Endodermal cell (in vitro differentiated cells): Measurements from ENCODE around the gene TXNDC15. TPM values are rescaled to one million over a fixed set of nuclear protein-coding genes. Genes with fewer than 3 reads are reported as not detected.
A peak's percentile ranks its signal among the peaks of the same experiment; 100 is the strongest.

ENCODE experiments used
- DNase-seq: peaks from one replicate; pipeline ENCODE4 v3.0.0-alpha.2; 2017
- H3K27ac ChIP-seq: 2 replicates; pipeline ENCODE4 v1.5.1; 2013; ENCODE audit warnings: mild to moderate bottlenecking, low read depth, low read length, moderate library complexity
- H3K27me3 ChIP-seq: 2 replicates; pipeline ENCODE4 v1.6.1; 2013; ENCODE audit warnings: mild to moderate bottlenecking, low read length, moderate library complexity; ENCODE audit not compliant: insufficient read depth, control insufficient read depth, poor library complexity, severe bottlenecking
- H3K36me3 ChIP-seq: 2 replicates; pipeline ENCODE4 v1.7.0; 2013; ENCODE audit warnings: mild to moderate bottlenecking, low read length, moderate library complexity; ENCODE audit not compliant: control insufficient read depth, insufficient read depth
- H3K4me1 ChIP-seq: one replicate; pipeline ENCODE4 v1.7.0; 2013; ENCODE audit warnings: low read length; ENCODE audit not compliant: control insufficient read depth, insufficient read depth
- H3K4me3 ChIP-seq: 2 replicates; pipeline ENCODE4 v1.5.1; 2013; ENCODE audit warnings: mild to moderate bottlenecking, low read length, moderate library complexity
- H3K9ac ChIP-seq: 2 replicates; pipeline ENCODE4 v1.6.1; 2013; ENCODE audit warnings: mild to moderate bottlenecking, low read length, moderate library complexity; ENCODE audit not compliant: poor library complexity, severe bottlenecking; ENCODE audit errors: extremely low read depth
- H3K9me3 ChIP-seq: 2 replicates; pipeline ENCODE4 v1.6.1; 2013; ENCODE audit warnings: mild to moderate bottlenecking, low read length, moderate library complexity; ENCODE audit not compliant: control insufficient read depth
- H3K27ac Mint-ChIP-seq: 2 replicates; pipeline ENCODE4 v1.8.0; 2020; ENCODE audit warnings: mixed read lengths
- H3K27me3 Mint-ChIP-seq: 2 replicates; pipeline ENCODE4 v1.8.0; 2021; ENCODE audit warnings: mild to moderate bottlenecking, mixed read lengths; ENCODE audit not compliant: insufficient read depth
- H3K36me3 Mint-ChIP-seq: 2 replicates; pipeline ENCODE4 v1.8.0; 2020; ENCODE audit warnings: low read depth, mixed read lengths
- H3K4me1 Mint-ChIP-seq: 2 replicates; pipeline ENCODE4 v1.8.0; 2020; ENCODE audit warnings: mixed read lengths
- H3K4me3 Mint-ChIP-seq: 2 replicates; pipeline ENCODE4 v1.8.0; 2020; ENCODE audit warnings: mild to moderate bottlenecking, moderate library complexity, mixed read lengths
- H3K9me3 Mint-ChIP-seq: 2 replicates; pipeline ENCODE4 v1.8.0; 2020; ENCODE audit warnings: mild to moderate bottlenecking, mixed read lengths
- WGBS, 2 experiments: methylation state at CpG; one replicate each; pipeline versions ENCODE4 v1.1.5 to v1.1.7; 2013; ENCODE audit warnings: missing lambda C conversion rate in 2 of 2, mixed read lengths in 1 of 2; ENCODE audit not compliant: insufficient coverage in 1 of 2, insufficient read length in 1 of 2; 5-methylcytosine and 5-hydroxymethylcytosine counted together
- total RNA-seq, 2 donors: library from RNA; stranded (reverse); fragmentation: NEBNext Ultra II Directional in 1 of 2; extraction: Animal tissue kit (Norgen Biotek cat#: 25700) in 1 of 2; gene quantifications; 2 replicates in 1 of 2; 3 replicates in 1 of 2; pipeline ENCODE4 v1.2.1, GENCODE V29; 2021
- TF ChIP-seq, protein P1 (sequence below): fragments of 200-600 bp; sonication (generic); conservative IDR thresholded peaks from 2 replicates; pipeline ENCODE4 v1.5.0; 2021; ENCODE audit warnings: antibody characterized with exemption, mild to moderate bottlenecking

Gene TXNDC15
- total RNA-seq, 2 donors from 2014 or later: 34.0 to 37.0 TPM

DNA sequence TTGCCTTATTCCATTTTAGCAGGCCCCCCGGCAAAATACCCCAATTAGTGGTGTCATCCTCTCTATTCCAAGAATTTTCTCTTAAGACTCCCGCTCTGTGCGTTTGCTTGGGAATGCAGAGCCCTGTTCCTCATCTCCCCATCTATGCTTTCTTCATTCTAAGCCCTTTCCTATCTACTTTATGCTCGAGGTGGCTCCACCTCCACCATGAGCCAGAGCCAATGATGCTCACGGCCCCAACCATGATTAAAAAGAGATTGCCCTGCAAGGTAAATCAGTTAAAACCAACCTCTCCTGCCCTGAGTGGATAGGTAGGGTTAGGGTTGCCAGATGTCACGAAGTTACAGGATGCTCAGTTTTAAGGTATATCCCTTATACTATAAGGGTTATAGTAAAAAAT lies 677 bp upstream of the TXNDC15 start:
- Mint-ChIP-seq H3K9me3 (no peaks in the 10 kb centered on the region), H3K27me3 (no peaks in the 10 kb centered on the region), H3K4me1 (peaks cover 12% of the 10 kb centered on the region), H3K36me3 (peaks cover 3% of the 10 kb centered on the region), H3K27ac (peak overlapping the region; percentile 93), H3K4me3 (peak overlapping the region; percentile 82)
- TF ChIP-seq, protein P1, sequence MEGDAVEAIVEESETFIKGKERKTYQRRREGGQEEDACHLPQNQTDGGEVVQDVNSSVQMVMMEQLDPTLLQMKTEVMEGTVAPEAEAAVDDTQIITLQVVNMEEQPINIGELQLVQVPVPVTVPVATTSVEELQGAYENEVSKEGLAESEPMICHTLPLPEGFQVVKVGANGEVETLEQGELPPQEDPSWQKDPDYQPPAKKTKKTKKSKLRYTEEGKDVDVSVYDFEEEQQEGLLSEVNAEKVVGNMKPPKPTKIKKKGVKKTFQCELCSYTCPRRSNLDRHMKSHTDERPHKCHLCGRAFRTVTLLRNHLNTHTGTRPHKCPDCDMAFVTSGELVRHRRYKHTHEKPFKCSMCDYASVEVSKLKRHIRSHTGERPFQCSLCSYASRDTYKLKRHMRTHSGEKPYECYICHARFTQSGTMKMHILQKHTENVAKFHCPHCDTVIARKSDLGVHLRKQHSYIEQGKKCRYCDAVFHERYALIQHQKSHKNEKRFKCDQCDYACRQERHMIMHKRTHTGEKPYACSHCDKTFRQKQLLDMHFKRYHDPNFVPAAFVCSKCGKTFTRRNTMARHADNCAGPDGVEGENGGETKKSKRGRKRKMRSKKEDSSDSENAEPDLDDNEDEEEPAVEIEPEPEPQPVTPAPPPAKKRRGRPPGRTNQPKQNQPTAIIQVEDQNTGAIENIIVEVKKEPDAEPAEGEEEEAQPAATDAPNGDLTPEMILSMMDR: no peak
- Histone ChIP-seq H3K36me3 (no peaks in the 10 kb centered on the region), H3K27ac (no peak overlapping the region), H3K4me1 (peaks cover 5% of the 10 kb centered on the region), H3K27me3 (no peaks in the 10 kb centered on the region), H3K9ac (peak overlapping the region; percentile 75), H3K4me3 (peak overlapping the region; percentile 84), H3K9me3 (no peaks in the 10 kb centered on the region)
- DNase-seq: peak; percentile 53
- 90 to 93% methylated on average over 3 to 5 of the region's 6 CpGs for WGBS, 2 experiments

DNA sequence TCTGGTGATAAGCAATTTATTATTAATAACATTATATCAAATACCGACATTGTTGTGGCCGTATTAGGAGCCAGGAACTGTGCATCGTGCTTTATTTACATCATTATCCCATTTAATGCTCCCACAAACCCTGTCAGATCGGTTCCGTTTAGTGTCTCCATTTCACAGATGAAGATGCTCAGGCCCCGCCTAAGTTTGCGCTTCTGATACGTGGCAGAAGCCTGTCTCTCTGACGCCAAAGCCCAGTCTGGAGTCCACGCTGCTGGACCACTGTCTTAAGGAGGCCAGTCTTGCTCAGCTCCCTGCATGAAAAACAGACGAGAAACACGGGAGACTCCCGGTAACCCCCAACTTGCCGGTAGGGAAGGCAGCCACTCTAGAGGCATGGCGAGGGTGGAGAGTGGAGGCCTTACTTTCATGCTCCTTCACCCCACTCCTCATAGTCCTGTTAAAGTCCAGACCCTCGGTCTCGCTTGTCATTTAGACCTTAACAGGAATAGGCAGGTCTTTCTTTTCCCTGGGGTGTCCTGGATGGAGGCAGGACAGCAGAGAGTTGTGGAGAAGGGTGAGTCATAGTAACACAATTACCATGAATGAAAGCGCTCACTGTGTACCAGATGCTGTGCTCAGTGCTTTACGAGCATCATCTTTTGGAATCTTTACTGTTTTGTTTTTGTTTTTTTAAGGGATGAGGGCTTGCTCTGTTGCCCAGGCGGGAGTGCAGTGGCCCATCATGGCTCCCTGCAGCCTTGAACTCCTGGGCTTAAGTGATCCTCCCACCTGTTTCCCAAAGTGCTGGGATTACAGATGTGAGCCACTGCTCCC lies 872 bp downstream of the TXNDC15 start:
- peaks cover 5% of the 10 kb centered on the region for H3K4me1 ChIP-seq
- peak overlapping the region; percentile 80 for H3K27ac Mint-ChIP-seq
- H3K36me3 Mint-ChIP-seq: peaks cover 3% of the 10 kb centered on the region
- H3K9me3 ChIP-seq: no peaks in the 10 kb centered on the region
- DNase-seq: peak; percentile 66
- peak overlapping the region; percentile 82 for H3K4me3 Mint-ChIP-seq
- no peaks in the 10 kb centered on the region for H3K27me3 ChIP-seq
- no peak overlapping the region for H3K27ac ChIP-seq
- H3K4me1 Mint-ChIP-seq: peaks cover 12% of the 10 kb centered on the region
- H3K9ac ChIP-seq: peak overlapping the region; percentile 75
- no peaks in the 10 kb centered on the region for H3K27me3 Mint-ChIP-seq
- no peaks in the 10 kb centered on the region for H3K36me3 ChIP-seq
- 19 to 30% methylated on average over 17 to 20 of the region's 20 CpGs for WGBS, 2 experiments
- TF ChIP-seq, protein P1: no peak
- H3K9me3 Mint-ChIP-seq: no peaks in the 10 kb centered on the region
- H3K4me3 ChIP-seq: peak overlapping the region; percentile 84

DNA sequence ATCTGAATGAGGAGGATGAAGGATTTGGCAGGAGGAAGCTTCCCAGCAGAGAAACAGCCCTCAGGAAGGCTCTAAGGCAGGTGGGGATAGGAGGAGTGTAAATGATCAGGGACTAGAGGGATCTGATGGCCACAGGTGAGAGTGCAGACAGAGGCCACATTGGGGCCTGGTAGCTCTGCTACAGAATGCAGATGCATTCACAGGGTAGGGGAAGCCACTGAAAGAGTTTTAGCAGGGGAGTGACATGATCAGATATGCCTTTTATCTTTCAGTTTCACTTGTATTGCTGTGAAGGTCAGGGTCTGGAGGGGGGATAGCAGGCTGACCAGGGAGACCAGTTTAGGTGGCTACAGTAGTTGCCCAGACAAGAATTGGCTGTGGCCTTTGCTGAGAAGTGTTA lies 3.0 kb downstream of the TXNDC15 start:
- Histone ChIP-seq H3K9ac (no peak overlapping the region), H3K4me1 (peaks cover 5% of the 10 kb centered on the region), H3K27me3 (no peaks in the 10 kb centered on the region), H3K36me3 (no peaks in the 10 kb centered on the region), H3K9me3 (no peaks in the 10 kb centered on the region), H3K27ac (no peak overlapping the region), H3K4me3 (no peak overlapping the region)
- no peaks in the 10 kb centered on the region for H3K27me3 Mint-ChIP-seq
- H3K36me3 Mint-ChIP-seq: peaks cover 3% of the 10 kb centered on the region
- no peaks in the 10 kb centered on the region for H3K9me3 Mint-ChIP-seq
- H3K4me1 Mint-ChIP-seq: peaks cover 14% of the 10 kb centered on the region
- TF ChIP-seq, protein P1: no peak
- H3K4me3 Mint-ChIP-seq: no peak overlapping the region
- no peak for DNase-seq
- no peak overlapping the region for H3K27ac Mint-ChIP-seq
